Posterior vena cava (tissue), 2 donors: Measurements from ENCODE around the gene CLDN12. TPM values are rescaled to one million over a fixed set of nuclear protein-coding genes. Genes with fewer than 3 reads are reported as not detected.
"Not testable (repeated sequence)": the region's sequence is repeated elsewhere in the genome, so short reads cannot be mapped to it uniquely, and the experiment has no call there.

Experiments
- DNase-seq: peaks from one replicate; pipeline ENCODE4 v3.0.0-alpha.2; 2020; ENCODE audit warnings: low spot score
- intact Hi-C, 2 donors: fragments of 100-400 bp; cut with DNase I; formaldehyde crosslinking; loops; one replicate each; pipeline versions ENCODE4 v1.14.1 to v1.14.2; 2022 to 2023
- total RNA-seq, 2 donors: library from RNA; stranded (reverse); fragmentation: NEBNext Ultra II Directional; extraction: Animal tissue kit (Norgen Biotek cat#: 25700); gene quantifications; one replicate each; pipeline ENCODE4 v1.2.1, GENCODE V29; 2021
- donor health status: DM: yes; HTN: yes; CAD: no.
- donor health status: DM: yes; HTN: yes; CAD: no.

The CLDN12 gene
- total RNA-seq, 2 donors from 2014 or later: 25.2 to 37.4 TPM

DNA sequence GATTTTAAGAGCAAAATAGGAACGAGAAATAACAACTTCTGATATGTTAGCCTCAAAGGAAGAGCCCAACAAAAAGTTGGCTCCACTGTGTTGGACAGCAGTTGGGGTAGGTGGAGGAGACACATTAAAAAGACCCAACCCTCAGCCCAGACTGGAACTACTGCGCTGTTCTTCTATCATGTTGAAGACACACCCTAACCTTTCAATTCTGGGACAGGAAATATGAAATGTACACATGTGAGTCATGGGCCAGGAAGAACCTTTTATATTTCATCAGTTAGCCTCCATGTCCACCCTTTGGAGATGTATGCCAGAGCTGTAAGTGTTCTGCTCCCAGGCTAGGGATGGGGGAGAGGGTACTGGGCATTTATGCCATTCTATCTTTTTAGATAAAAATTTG, 22.1 kb downstream of the CLDN12 start:
- intact Hi-C loops: loop anchor here in 1 of 2 donors (10.0 kb wide), 1 partner anchor 271 kb away; the partner anchor contains the start of gene STEAP1
- DNase-seq: no peak

DNA sequence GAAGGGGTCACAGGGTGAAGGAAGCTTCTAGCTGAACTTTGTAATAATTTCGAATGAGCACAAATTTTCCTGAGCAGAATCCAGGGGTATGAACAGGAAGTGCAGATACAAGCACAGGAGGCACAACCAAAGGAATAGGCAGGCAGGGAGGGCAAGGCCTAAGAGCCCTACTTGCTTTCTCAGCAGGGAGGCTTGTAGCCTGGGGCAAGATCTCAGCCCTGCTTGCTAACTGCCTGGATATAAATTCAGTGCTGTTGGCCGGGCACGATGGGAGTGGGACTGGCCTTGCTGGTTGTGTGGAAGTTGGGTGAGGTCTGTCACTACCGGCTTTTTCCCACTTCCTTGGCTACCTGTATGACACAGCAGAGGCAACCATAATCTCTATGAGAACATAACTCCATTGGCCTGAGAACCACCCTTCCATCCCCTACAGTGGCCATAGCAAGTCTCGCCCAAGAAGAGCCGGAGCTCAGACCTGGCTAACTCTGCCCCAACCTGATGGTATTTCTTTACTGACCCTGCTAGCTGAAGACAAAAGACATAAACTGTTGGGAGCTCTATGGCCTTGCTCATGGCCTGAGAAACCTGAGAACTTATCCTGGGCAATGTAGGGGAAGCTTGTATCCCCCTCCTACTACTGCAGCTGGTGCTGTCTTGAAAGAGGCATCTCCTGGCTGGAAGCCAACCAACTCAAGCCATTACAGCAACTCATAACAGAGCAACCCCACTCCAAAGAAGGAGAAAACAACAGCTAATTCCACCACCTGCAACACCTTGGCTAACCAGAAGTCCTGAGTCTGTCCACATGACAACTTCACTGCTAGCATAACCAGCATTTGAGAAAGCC, 27.6 kb downstream of the CLDN12 start:
- intact Hi-C loops: no loop called here
- DNase-seq: no peak

DNA sequence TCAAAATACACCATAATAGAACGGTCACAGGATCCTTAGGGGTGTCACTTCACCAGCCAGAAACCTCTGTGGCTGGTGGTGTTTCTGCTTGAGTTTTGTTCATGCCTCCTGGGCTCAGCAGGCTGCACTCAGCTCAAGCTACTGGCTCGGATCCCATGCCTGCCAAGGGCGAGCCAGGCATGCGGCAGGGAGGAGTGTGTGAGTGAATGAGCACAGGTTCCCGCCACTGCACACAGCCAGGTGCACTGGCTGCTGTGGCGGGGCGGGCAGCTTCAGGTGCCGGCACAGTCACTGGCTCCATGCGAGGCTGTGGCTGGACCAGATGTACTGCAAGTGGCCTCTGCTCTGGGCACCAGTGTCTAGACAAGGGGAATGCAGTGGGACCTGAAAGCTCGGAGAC, 29.5 kb downstream of the CLDN12 start:
- DNase-seq: no peak
- intact Hi-C loops: no loop called here

DNA sequence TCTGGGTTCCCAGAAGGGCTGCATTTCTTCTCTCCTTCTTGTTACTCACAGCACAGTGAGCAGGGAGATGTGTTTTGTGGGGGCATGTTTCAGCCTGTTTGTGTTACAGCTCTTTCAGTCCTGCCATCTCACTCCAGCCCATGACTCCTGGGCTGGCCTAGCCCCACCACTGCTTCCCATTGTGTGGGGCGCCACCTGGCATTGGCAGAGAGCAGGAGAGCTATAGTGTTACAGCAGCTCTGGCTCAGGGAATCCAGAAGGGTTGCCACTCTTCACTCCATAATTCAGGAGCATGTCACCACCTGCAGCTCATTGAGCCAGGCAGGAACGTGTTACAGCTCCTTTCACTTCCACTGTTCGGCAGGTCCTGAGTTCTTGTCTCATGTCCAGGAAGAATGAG, 30.0 kb downstream of the CLDN12 start:
- intact Hi-C loops: no loop called here
- no peak for DNase-seq

DNA sequence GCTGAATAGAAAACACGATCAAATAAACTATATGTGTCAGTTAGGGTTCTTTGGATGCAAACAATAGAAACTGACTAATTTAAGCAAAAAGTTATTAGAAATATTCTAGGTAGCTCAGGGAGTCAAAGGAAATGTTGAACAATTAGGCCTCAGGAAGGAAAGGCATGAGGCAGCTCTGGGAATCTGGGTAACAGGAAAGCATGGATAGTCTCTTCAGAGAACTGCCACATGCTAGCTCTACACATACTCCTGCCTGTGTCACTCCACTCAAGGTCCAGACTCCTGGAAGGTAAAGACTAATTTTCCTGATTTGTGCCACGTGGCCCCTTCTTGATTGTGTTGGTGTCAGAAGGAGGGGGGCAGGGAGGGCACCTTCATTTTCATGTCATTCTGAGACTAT, 42.4 kb downstream of the CLDN12 start:
- intact Hi-C loops: no loop called here
- no peak for DNase-seq

DNA sequence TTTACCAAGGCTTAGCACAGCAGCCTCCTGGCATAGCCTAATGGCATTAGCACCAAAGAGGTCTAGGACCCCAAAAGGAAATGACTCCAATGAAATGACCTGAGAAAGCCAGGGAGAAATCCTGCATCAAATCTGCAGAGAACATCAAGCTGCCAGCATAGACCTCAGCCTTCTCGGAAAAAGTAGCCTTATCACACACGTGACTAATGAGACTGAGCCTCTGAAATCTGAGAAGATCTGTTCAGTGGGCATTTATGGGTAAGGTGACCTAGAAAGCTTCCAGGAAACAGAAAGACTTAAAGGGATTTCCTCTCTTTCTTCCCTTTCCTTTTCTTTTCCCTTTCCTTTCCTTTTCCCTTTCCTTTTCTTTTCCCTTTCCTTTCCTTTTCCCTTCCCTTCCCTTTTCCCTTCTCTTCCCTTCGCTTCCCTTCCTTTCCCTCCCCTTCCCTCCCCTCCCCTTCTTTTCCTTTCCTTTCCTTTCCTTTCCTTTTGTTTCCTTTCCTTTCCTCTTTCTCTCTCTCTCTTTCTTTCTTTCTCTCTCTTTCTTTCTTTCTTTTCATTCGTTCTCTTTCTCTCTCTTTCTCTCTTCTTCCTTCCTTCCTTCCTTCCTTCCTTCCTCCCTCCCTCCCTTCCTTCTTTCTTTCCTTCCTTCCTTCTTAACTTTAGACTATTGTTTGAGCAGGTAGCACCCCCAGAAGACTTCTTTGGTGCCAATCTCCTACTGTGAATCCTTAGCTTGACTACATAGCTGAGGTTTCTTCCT, 43.1 kb downstream of the CLDN12 start:
- no peak for DNase-seq
- intact Hi-C loops: no loop called here

DNA sequence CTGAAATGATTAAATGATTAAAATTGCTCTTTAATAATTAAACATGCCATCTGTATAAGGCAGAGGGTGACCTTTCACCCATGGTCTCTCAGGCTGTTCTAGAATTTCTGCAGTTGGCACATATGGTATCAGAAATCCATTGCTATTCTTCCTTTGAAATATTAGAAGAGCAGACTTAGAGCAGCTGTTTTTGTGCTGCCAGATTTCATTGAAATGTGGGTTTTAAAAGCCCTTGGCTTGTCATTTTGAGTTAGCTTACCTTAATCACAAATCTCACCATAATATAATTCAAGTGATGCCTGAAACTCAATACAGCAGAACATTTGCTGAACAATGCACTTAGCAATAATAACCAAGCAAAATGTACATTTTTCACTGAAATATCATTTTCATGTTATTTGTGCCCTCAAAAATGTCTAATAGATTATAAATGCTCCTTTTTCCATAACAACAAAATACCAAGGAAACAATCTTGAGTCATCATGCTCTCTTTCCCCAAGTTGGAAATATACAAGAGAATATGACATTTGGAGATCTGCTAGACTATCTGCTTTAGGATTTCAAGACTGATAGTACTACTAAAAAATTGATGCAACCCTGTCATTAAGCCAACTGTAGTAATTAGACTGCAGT, 50.1 kb downstream of the CLDN12 start:
- DNase-seq: no peak
- intact Hi-C loops: loop anchor here (10.0 kb wide), 2 partner anchors 171 to 581 kb away; no protein-coding TSS in a partner anchor

DNA sequence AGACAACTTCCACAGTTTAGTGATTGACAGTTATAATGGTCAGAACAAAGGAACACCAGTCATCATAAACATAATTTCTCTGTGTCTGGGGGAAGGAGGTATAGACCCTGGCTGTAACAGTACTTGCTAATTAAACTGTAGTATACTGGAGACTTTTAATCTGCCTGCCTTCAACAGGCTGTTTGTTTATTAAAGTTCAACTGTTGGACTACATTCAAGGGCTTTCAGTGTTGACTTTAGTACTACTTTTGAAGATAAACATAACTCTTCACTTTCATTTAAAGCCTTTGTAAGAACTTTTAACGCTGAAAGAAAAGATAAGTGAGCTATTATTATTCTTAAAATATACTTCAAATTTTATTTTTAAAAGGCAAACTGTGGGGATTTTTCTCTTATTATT, 50.7 kb downstream of the CLDN12 start:
- intact Hi-C loops: loop anchor here (10.0 kb wide), 2 partner anchors 171 to 581 kb away; no protein-coding TSS in a partner anchor
- DNase-seq: no peak

DNA sequence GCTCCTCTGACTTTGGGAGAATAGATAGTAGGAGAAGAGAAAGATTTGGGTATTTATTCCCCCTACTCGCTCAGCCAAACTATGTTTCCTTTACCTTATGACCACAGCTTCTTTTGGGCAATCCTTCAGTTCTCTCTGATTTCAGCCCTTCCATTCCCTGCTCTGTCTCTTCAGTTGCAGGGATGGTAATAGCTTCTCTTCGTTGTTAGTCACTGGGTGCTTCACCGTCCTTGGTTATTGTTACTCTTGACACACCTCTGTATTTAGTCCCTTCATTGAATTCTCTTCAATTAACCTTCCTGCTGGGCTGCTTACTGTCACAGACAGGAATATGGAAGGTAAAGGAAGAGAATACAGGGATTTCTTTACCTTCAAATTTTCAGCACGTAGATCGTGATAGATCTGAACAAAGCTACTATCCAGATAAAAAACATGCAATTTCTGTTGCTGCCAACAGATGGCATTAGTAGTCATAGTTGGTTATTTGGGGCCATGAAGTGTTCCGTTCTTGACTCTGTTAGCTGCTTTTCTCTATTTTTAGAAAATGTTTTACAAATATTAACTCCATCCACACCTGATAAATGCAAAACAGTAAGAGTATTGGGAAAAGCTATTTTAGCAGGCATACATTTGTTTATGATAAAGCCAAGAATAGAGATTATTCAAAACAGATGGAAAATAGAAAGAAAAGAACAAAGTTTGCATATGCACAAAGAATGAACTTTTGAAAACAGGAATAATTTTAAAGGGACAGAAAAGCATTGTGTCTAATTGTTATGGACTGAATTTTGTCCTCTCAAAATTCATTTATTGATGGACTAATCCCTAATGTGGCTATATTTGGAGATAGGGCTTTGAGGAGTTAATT, 52.1 kb downstream of the CLDN12 start:
- DNase-seq: no peak
- intact Hi-C loops: loop anchor here (10.0 kb wide), 2 partner anchors 169 to 579 kb away; no protein-coding TSS in a partner anchor

DNA sequence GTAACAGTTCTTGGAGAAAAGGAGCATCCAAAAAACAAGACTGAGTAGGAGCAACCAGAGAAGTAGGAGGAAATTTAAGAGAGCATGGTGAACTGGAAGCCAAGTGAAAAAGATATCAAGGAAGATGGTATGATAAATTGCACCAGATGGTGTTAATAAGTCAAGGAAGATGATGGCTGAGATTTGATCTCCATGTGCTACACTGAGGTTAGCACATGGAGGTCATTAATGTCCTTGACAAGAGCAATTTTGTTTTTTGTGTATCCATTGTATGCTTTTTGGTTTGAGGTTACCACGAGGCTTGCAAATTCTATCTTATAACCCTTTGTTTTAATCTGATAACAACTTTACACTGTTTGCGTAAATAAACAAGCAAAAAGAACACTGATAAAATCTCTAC, 54.8 kb downstream of the CLDN12 start:
- intact Hi-C loops: loop anchor here (10.0 kb wide), 2 partner anchors 167 to 577 kb away; no protein-coding TSS in a partner anchor
- DNase-seq: no peak

DNA sequence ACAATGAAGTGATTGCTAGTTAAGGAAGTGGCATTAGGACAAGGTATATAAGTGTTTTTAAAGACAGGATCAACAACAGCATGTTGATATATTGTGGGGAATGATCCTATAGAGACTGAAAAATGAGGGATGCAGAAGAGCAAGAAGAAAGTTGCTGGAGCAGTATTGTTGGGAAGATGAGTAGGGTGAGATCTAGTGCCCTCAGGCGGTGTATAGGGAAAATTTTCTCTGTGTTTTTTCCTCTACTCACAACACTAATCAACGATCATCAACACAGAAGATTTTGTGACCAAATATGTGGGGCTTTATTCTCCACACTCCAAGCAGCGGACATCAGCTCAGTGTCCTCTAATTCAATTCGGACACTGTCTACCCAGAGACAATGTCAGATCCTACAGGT, 56.6 kb downstream of the CLDN12 start:
- intact Hi-C loops: loop anchor here (10.0 kb wide), 2 partner anchors 165 to 575 kb away; no protein-coding TSS in a partner anchor
- DNase-seq: no peak

DNA sequence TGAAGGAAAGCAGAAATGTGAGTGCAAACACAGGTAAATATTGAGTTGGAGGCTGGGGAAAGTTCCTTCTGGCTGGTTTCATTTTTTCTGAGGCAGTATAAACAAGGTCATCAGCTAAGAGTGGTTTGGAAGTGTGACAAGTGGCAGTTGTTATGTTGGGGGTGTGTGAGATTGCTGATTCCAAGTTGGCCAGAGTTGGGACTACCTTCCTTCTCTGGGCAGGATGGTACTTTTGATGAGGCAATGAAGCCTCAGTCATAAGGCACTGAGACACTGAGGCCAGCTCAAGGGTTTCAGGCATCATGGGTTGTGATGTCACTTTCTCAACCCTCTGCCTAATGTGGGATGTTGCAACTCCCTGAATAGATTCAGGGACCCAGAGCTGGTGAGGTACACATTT, 58.0 kb downstream of the CLDN12 start:
- intact Hi-C loops: no loop called here
- no peak for DNase-seq

DNA sequence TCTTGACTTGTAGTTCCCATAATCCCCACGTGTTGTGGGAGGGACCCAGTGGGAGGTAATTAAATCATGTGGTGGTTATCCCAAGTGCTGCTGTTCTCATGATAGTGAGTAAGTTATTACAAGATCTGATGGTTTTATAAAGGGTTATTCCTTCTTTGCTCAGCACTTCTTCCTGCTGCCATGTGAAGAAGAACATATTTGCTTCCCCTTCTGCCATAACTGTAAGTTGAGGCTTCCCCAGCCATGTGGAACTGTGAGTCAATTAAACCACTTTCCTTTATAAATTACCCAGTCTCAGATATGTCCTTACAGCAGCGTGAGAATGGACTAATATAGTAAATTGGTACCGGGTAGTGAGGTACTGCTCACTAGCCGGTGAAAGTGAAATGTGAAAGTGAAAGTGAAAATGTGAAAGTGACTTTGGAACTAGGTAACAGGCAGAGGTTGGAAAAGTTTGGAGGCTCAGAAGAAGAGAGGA, 59.9 kb downstream of the CLDN12 start:
- intact Hi-C loops, DNase-seq: not testable (repeated sequence)

Other genes with a start within 250 kb of the CLDN12 start
- 10 to 100 TPM; 33.6 to 37.9 TPM for gene STEAP1, start 249.0 kb upstream of the CLDN12 start, total RNA-seq
- 10 to 100 TPM; 45.9 to 47.7 TPM for gene STEAP2, start 191.7 kb upstream of the CLDN12 start, total RNA-seq
- gene CFAP69, start 158.3 kb upstream of the CLDN12 start, total RNA-seq: 10 to 100 TPM; 11.4 to 13.0 TPM
- gene FAM237B, start 82.2 kb upstream of the CLDN12 start, total RNA-seq: not detected
- 10 to 100 TPM; 21.0 to 22.0 TPM for gene GTPBP10, start 56.7 kb upstream of the CLDN12 start, total RNA-seq
- gene PTTG1IP2, start 66.2 kb downstream of the CLDN12 start, total RNA-seq: under 1 TPM in 1 of 2 donors, not detected in 1; 0.76 TPM
- 10 to 100 TPM; 45.3 to 53.8 TPM for gene CDK14, start 192.9 kb downstream of the CLDN12 start, total RNA-seq